Loucy (cell line): ENCODE measurements around the gene CYP46A1.

ENCODE experiments used
- H2AFZ ChIP-seq: fragments of 200-600 bp; sonication (generic); 2 replicates; pipeline ENCODE4 v1.6.0; 2016; ENCODE audit warnings: antibody characterized with exemption, mild to moderate bottlenecking, low read length, moderate library complexity
- H3F3A ChIP-seq: fragments of 200-600 bp; 2 replicates; pipeline ENCODE4 v1.6.0; 2016; ENCODE audit warnings: antibody characterized with exemption, low read depth, mild to moderate bottlenecking
- H3K27me3 ChIP-seq: fragments of 200-600 bp; sonication (generic); 2 replicates; pipeline ENCODE4 v1.6.1; 2014; ENCODE audit warnings: low read length, mild to moderate bottlenecking; ENCODE audit not compliant: insufficient read depth, poor library complexity, severe bottlenecking
- H3K36me3 ChIP-seq: fragments of 200-600 bp; sonication (generic); 2 replicates; pipeline ENCODE4 v1.6.1; 2016; ENCODE audit warnings: low read length; ENCODE audit not compliant: insufficient read depth
- H3K4me1 ChIP-seq: fragments of 200-600 bp; sonication (generic); 2 replicates; pipeline ENCODE4 v1.5.1; 2014; ENCODE audit warnings: low read length, mild to moderate bottlenecking; ENCODE audit not compliant: insufficient read depth, poor library complexity, severe bottlenecking
- H3K4me2 ChIP-seq: fragments of 200-600 bp; sonication (generic); 2 replicates; pipeline ENCODE4 v1.6.0; 2014; ENCODE audit warnings: antibody characterized with exemption, low read length, low read depth, mild to moderate bottlenecking; ENCODE audit not compliant: poor library complexity, severe bottlenecking
- H3K4me3 ChIP-seq: fragments of 200-600 bp; sonication (generic); 2 replicates; pipeline ENCODE4 v1.5.1; 2014; ENCODE audit warnings: low read length, mild to moderate bottlenecking, mixed read lengths; ENCODE audit not compliant: poor library complexity, severe bottlenecking
- H3K79me2 ChIP-seq: fragments of 200-600 bp; sonication (generic); 2 replicates; pipeline ENCODE4 v1.6.1; 2014; ENCODE audit warnings: low read length; ENCODE audit not compliant: insufficient read depth
- H3K9ac ChIP-seq: fragments of 200-600 bp; sonication (generic); 2 replicates; pipeline ENCODE4 v1.6.0; 2014; ENCODE audit warnings: mild to moderate bottlenecking, low read depth, low read length, moderate library complexity; ENCODE audit not compliant: poor library complexity, severe bottlenecking
- H3K9me2 ChIP-seq: fragments of 200-600 bp; sonication (generic); replicated peaks from 2 replicates; pipeline ENCODE4 v1.6.1; 2016; ENCODE audit warnings: low read depth, low read length, mixed read lengths
- H3K9me3 ChIP-seq: fragments of 200-600 bp; sonication (generic); 2 replicates; pipeline ENCODE4 v1.6.1; 2014; ENCODE audit warnings: mild to moderate bottlenecking, antibody characterized with exemption, low read length, low read depth; ENCODE audit not compliant: insufficient read depth
- H4K20me1 ChIP-seq: fragments of 200-600 bp; sonication (generic); 2 replicates; pipeline ENCODE4 v1.6.0; 2014; ENCODE audit warnings: antibody characterized with exemption, low read length, mild to moderate bottlenecking; ENCODE audit not compliant: insufficient read depth, poor library complexity, severe bottlenecking
- EZH2phosphoT487 ChIP-seq: fragments of 200-600 bp; IDR thresholded peaks from 2 replicates; pipeline ENCODE4 v1.6.1; 2018; ENCODE audit warnings: antibody characterized with exemption, mild to moderate bottlenecking, moderate library complexity, borderline replicate concordance
- TF ChIP-seq, protein P1 (sequence below): fragments of 200-600 bp; sonication (generic); conservative IDR thresholded peaks from 2 replicates; pipeline ENCODE4 v1.5.1; 2014; ENCODE audit warnings: mild to moderate bottlenecking, antibody characterized with exemption, low read length

The CYP46A1 gene

DNA sequence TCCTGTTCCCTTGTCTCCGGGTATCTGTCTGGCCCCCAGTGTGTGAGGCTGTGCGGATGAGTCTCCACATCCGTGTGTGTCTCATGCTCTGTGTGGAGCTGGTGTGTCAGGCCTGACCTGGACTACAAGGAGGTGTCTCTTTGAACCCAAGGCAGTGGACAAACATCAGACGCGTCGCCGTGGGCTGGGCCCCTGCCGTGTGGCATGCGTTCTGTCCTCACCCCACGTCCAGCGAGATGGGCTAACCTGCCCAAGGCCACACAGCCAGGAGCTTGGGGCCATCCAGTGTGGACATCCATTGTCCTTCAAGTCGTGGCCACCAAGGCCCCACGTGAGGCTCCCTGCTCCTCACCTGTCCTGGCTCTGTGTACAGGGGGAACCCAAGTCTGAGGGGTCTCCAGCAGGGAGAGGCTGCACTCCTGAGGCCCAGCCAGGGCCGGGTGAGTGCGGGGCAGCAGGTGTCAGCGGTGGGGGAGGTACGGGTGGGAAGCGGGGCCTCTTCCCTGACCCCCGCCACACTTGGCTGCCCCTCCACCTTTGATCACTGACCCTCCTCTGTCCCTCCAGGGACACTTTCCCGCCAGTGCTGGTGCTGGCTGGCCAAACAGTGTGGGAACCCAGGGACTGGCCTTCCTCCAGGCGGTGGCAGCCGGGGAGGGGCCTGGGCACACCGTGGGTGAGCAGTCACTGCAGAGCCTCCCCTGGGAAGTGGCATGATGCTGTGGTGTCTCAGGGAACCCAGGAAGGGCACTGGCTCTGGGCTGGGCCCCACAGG, 48.5 kb downstream of the CYP46A1 start:
- Histone ChIP-seq H3K79me2 (no peaks in the 10 kb centered on the region), H3K4me2 (no peak overlapping the region), H2AFZ (no peak overlapping the region), H3F3A (no peaks in the 10 kb centered on the region), H4K20me1 (no peaks in the 10 kb centered on the region), H3K4me3 (no peak overlapping the region), H3K4me1 (no peaks in the 10 kb centered on the region), H3K36me3 (no peaks in the 10 kb centered on the region), H3K9me2 (no peaks in the 10 kb centered on the region), H3K9me3 (no peaks in the 10 kb centered on the region), H3K9ac (no peak overlapping the region), H3K27me3 (no peaks in the 10 kb centered on the region)
- TF ChIP-seq EZH2phosphoT487: no peak
- TF ChIP-seq, protein P1, sequence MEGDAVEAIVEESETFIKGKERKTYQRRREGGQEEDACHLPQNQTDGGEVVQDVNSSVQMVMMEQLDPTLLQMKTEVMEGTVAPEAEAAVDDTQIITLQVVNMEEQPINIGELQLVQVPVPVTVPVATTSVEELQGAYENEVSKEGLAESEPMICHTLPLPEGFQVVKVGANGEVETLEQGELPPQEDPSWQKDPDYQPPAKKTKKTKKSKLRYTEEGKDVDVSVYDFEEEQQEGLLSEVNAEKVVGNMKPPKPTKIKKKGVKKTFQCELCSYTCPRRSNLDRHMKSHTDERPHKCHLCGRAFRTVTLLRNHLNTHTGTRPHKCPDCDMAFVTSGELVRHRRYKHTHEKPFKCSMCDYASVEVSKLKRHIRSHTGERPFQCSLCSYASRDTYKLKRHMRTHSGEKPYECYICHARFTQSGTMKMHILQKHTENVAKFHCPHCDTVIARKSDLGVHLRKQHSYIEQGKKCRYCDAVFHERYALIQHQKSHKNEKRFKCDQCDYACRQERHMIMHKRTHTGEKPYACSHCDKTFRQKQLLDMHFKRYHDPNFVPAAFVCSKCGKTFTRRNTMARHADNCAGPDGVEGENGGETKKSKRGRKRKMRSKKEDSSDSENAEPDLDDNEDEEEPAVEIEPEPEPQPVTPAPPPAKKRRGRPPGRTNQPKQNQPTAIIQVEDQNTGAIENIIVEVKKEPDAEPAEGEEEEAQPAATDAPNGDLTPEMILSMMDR: no peak

DNA sequence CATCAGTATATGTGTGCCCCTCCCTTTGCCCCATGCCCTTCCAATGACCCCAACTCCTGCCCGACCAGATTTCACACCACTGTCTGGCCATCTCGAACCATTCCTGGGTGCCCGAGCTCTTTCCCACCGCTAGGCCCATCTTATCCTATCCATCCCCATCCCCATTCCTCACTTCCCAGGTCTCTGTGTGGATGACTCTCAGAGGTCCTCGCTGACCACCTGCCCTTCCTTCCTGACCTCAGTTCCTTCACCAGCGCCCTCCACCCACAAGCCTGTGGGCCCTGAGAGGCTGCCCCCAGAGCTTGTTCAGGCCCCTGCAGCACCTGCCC, 49.1 kb downstream of the CYP46A1 start:
- no peak overlapping the region for H3K4me2 ChIP-seq
- no peaks in the 10 kb centered on the region for H3K9me3 ChIP-seq
- no peak overlapping the region for H3K4me3 ChIP-seq
- H3K9me2 ChIP-seq: no peaks in the 10 kb centered on the region
- no peaks in the 10 kb centered on the region for H3F3A ChIP-seq
- no peak for TF ChIP-seq EZH2phosphoT487
- TF ChIP-seq, protein P1: no peak
- H3K9ac ChIP-seq: no peak overlapping the region
- no peaks in the 10 kb centered on the region for H3K4me1 ChIP-seq
- H3K27me3 ChIP-seq: no peaks in the 10 kb centered on the region
- no peaks in the 10 kb centered on the region for H3K79me2 ChIP-seq
- H2AFZ ChIP-seq: no peak overlapping the region
- no peaks in the 10 kb centered on the region for H3K36me3 ChIP-seq
- no peaks in the 10 kb centered on the region for H4K20me1 ChIP-seq

DNA sequence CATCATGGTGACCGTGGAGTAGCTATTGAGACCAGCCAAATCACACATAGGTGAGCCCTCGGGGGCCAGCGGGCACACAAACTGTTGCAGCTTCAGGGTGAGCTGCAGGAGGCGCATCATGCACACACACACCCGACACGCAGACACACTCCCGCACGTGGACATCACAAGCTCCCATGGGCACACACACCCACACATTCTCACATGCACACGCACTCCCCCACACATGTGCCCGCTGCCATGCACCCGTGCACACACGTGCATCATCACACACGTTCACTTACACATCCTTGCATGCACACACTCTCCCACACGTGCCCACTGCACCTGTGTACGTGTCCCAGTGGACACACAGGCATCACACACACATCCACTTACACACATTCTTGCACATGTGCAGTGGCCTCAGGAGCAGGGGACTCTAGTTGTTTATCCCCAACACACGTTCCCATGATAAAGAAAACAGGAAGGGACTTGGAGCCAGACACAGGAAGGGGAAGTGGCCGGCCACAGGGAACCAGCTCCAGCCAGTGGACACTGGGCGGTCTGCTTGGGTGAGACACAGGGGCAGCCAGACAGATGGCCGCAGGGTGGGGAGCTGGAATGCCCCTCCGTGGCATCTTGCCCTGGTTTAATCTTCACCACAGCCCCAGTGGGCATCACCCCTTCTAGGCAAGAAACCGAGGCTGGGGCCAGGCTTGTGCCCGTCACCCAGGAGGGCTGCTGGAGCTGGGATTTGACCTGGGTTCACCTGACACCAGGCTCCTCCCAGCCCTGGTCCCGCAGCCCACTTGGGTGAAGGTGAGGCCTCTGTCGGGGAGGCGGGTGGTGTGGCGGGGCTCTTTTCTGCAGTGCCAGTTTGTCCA, 49.7 kb downstream of the CYP46A1 start:
- Histone ChIP-seq H3K36me3 (no peaks in the 10 kb centered on the region), H4K20me1 (no peaks in the 10 kb centered on the region), H3K9me3 (no peaks in the 10 kb centered on the region)

More for the DNA sequence above, 49.7 kb downstream of the CYP46A1 start:
- H3K9me2 ChIP-seq: no peaks in the 10 kb centered on the region
- H3K79me2 ChIP-seq: no peaks in the 10 kb centered on the region
- H3K4me1 ChIP-seq: no peaks in the 10 kb centered on the region
- TF ChIP-seq, protein P1: no peak
- no peak for TF ChIP-seq EZH2phosphoT487
- no peaks in the 10 kb centered on the region for H3F3A ChIP-seq
- H3K27me3 ChIP-seq: no peaks in the 10 kb centered on the region
- H3K4me3 ChIP-seq: no peak overlapping the region
- H2AFZ ChIP-seq: no peak overlapping the region
- no peak overlapping the region for H3K9ac ChIP-seq
- no peak overlapping the region for H3K4me2 ChIP-seq
